Effector CD8-positive, alpha-beta T cell (primary cell): ENCODE results near the gene VSTM4.

ENCODE experiments used
- DNase-seq: peaks from one replicate; lab custom pipeline; 2025; lab: John Stamatoyannopoulos, UW

The VSTM4 gene

DNA sequence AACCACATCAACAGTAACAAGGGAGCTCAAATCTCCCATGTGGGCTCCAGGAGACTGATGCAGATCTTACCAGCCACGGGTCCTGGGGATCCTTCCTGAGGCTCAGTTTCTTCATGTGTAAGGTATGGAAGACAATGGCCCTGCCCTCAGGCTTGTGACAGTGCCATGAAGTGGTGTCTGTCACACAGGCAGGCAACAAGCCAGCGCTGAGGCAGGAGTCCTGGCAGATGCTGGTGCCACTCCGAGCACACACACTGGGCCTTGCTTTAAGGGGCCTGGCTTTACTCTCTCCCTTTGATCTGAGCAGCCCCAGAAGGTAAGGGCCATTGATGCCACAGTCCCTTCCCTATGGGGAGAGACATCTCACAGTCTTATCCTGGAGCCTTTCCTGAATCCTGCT is 147.3 kb downstream of the VSTM4 start:
- no peak for DNase-seq

DNA sequence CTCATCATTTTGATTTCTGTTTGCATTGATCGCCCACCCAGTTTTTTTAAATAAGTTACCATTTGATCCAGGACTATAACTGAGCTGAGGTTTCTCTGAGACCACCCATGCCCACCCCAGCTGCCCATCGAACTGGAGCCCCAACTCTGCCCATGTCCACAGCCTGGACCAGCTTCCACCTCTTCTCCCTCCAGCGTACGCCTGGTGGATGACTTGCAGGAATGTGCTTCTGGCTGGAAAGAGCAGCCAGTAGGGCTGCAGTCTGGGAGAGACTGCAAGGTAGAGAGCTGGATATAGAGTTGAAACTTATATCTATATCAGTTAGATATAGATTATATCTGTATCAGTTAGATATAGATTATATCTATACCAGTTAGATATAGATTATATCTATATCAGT is 149.9 kb downstream of the VSTM4 start:
- DNase-seq = no peak
